Endodermal cell (in vitro differentiated cells): ENCODE results near the gene KIF5C. TPM values are rescaled to one million over a fixed set of nuclear protein-coding genes. Genes with fewer than 3 reads are reported as not detected.

Experiments used
- DNase-seq: peaks from one replicate; pipeline ENCODE4 v3.0.0-alpha.2; 2017
- H3K27ac ChIP-seq: 2 replicates; pipeline ENCODE4 v1.5.1; 2013; ENCODE audit warnings: mild to moderate bottlenecking, low read depth, low read length, moderate library complexity
- H3K27me3 ChIP-seq: 2 replicates; pipeline ENCODE4 v1.6.1; 2013; ENCODE audit warnings: mild to moderate bottlenecking, low read length, moderate library complexity; ENCODE audit not compliant: insufficient read depth, control insufficient read depth, poor library complexity, severe bottlenecking
- H3K36me3 ChIP-seq: 2 replicates; pipeline ENCODE4 v1.7.0; 2013; ENCODE audit warnings: mild to moderate bottlenecking, low read length, moderate library complexity; ENCODE audit not compliant: control insufficient read depth, insufficient read depth
- H3K4me1 ChIP-seq: one replicate; pipeline ENCODE4 v1.7.0; 2013; ENCODE audit warnings: low read length; ENCODE audit not compliant: control insufficient read depth, insufficient read depth
- H3K4me3 ChIP-seq: 2 replicates; pipeline ENCODE4 v1.5.1; 2013; ENCODE audit warnings: mild to moderate bottlenecking, low read length, moderate library complexity
- H3K9ac ChIP-seq: 2 replicates; pipeline ENCODE4 v1.6.1; 2013; ENCODE audit warnings: mild to moderate bottlenecking, low read length, moderate library complexity; ENCODE audit not compliant: poor library complexity, severe bottlenecking; ENCODE audit errors: extremely low read depth
- H3K9me3 ChIP-seq: 2 replicates; pipeline ENCODE4 v1.6.1; 2013; ENCODE audit warnings: mild to moderate bottlenecking, low read length, moderate library complexity; ENCODE audit not compliant: control insufficient read depth
- H3K27ac Mint-ChIP-seq: 2 replicates; pipeline ENCODE4 v1.8.0; 2020; ENCODE audit warnings: mixed read lengths
- H3K27me3 Mint-ChIP-seq: 2 replicates; pipeline ENCODE4 v1.8.0; 2021; ENCODE audit warnings: mild to moderate bottlenecking, mixed read lengths; ENCODE audit not compliant: insufficient read depth
- H3K36me3 Mint-ChIP-seq: 2 replicates; pipeline ENCODE4 v1.8.0; 2020; ENCODE audit warnings: low read depth, mixed read lengths
- H3K4me1 Mint-ChIP-seq: 2 replicates; pipeline ENCODE4 v1.8.0; 2020; ENCODE audit warnings: mixed read lengths
- H3K4me3 Mint-ChIP-seq: 2 replicates; pipeline ENCODE4 v1.8.0; 2020; ENCODE audit warnings: mild to moderate bottlenecking, moderate library complexity, mixed read lengths
- H3K9me3 Mint-ChIP-seq: 2 replicates; pipeline ENCODE4 v1.8.0; 2020; ENCODE audit warnings: mild to moderate bottlenecking, mixed read lengths
- WGBS, 2 experiments: methylation state at CpG; one replicate each; pipeline versions ENCODE4 v1.1.5 to v1.1.7; 2013; ENCODE audit warnings: missing lambda C conversion rate in 2 of 2, mixed read lengths in 1 of 2; ENCODE audit not compliant: insufficient coverage in 1 of 2, insufficient read length in 1 of 2; 5-methylcytosine and 5-hydroxymethylcytosine counted together
- total RNA-seq, 2 donors: library from RNA; stranded (reverse); fragmentation: NEBNext Ultra II Directional in 1 of 2; extraction: Animal tissue kit (Norgen Biotek cat#: 25700) in 1 of 2; gene quantifications; 2 replicates in 1 of 2; 3 replicates in 1 of 2; pipeline ENCODE4 v1.2.1, GENCODE V29; 2021
- TF ChIP-seq, protein P1 (sequence below): fragments of 200-600 bp; sonication (generic); conservative IDR thresholded peaks from 2 replicates; pipeline ENCODE4 v1.5.0; 2021; ENCODE audit warnings: antibody characterized with exemption, mild to moderate bottlenecking

KIF5C gene
- total RNA-seq, 2 donors from 2014 or later, result 39.1 to 41.9 TPM

- Histone ChIP-seq H3K4me3 (no peak overlapping the region), H3K36me3 (peaks cover 17% of the 10 kb centered on the region), H3K9me3 (no peaks in the 10 kb centered on the region), H3K4me1 (no peaks in the 10 kb centered on the region), H3K27ac (no peak overlapping the region), H3K9ac (no peak overlapping the region), H3K27me3 (no peaks in the 10 kb centered on the region)
- no peak overlapping the region for H3K4me3 Mint-ChIP-seq
- peaks cover 8% of the 10 kb centered on the region for H3K4me1 Mint-ChIP-seq
- DNase-seq, result no peak
- TF ChIP-seq, protein P1, sequence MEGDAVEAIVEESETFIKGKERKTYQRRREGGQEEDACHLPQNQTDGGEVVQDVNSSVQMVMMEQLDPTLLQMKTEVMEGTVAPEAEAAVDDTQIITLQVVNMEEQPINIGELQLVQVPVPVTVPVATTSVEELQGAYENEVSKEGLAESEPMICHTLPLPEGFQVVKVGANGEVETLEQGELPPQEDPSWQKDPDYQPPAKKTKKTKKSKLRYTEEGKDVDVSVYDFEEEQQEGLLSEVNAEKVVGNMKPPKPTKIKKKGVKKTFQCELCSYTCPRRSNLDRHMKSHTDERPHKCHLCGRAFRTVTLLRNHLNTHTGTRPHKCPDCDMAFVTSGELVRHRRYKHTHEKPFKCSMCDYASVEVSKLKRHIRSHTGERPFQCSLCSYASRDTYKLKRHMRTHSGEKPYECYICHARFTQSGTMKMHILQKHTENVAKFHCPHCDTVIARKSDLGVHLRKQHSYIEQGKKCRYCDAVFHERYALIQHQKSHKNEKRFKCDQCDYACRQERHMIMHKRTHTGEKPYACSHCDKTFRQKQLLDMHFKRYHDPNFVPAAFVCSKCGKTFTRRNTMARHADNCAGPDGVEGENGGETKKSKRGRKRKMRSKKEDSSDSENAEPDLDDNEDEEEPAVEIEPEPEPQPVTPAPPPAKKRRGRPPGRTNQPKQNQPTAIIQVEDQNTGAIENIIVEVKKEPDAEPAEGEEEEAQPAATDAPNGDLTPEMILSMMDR, result no peak
- H3K27ac Mint-ChIP-seq, result no peak overlapping the region
- no peaks in the 10 kb centered on the region for H3K9me3 Mint-ChIP-seq
- no peaks in the 10 kb centered on the region for H3K27me3 Mint-ChIP-seq
- H3K36me3 Mint-ChIP-seq, result peaks cover 13% of the 10 kb centered on the region
Observed at GRCh38 chr2:148974095-148974494, 99.1 kb downstream of the KIF5C start.

GRCh38 chr2:148978026-148978685 lies 103.1 kb downstream of the KIF5C start:
- H3K4me3 Mint-ChIP-seq, result no peak overlapping the region
- no peaks in the 10 kb centered on the region for H3K27me3 ChIP-seq
- H3K9me3 Mint-ChIP-seq, result no peaks in the 10 kb centered on the region
- no peak overlapping the region for H3K27ac ChIP-seq
- 86% methylated on average over 5 to 7 of the region's 7 CpGs for WGBS, 2 experiments
- DNase-seq, result peak; percentile 60
- peaks cover 30% of the 10 kb centered on the region for H3K36me3 Mint-ChIP-seq
- H3K4me1 Mint-ChIP-seq, result no peaks in the 10 kb centered on the region
- TF ChIP-seq, protein P1, result peak; percentile 69
- H3K9ac ChIP-seq, result no peak overlapping the region
- no peaks in the 10 kb centered on the region for H3K27me3 Mint-ChIP-seq
- H3K4me3 ChIP-seq, result no peak overlapping the region
- no peaks in the 10 kb centered on the region for H3K4me1 ChIP-seq
- H3K9me3 ChIP-seq, result no peaks in the 10 kb centered on the region
- H3K27ac Mint-ChIP-seq, result no peak overlapping the region
- peaks cover 38% of the 10 kb centered on the region for H3K36me3 ChIP-seq

DNA sequence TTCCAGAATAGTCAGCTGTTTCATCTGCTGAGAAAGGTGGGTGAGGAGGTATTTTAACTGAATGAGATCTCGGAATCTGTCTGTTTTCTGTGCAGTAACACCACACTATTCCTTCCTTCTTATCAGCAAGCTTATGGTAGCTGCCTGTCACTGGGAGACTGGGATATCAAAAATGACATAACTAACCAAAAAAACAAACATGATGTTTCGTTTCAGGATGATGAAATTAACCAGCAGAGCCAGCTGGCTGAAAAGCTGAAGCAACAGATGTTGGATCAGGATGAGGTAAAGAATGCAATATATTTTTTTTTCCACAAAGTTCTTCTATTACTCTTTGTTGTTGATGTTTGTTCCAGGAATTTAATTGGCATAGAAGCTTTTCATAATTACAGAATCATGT lies 103.7 kb downstream of the KIF5C start:
- TF ChIP-seq, protein P1, result no peak
- H3K4me1 ChIP-seq, result no peaks in the 10 kb centered on the region
- H3K36me3 ChIP-seq, result peaks cover 38% of the 10 kb centered on the region
- 87% methylated on average over 2 of the region's 2 CpGs; no CpG with 5 or more reads in 1 of the 2 experiments for WGBS, 2 experiments
- no peaks in the 10 kb centered on the region for H3K27me3 ChIP-seq
- H3K9me3 ChIP-seq, result no peaks in the 10 kb centered on the region
- Mint-ChIP-seq H3K27ac (no peak overlapping the region), H3K4me1 (no peaks in the 10 kb centered on the region), H3K27me3 (no peaks in the 10 kb centered on the region), H3K4me3 (no peak overlapping the region), H3K9me3 (no peaks in the 10 kb centered on the region), H3K36me3 (peaks cover 29% of the 10 kb centered on the region)
- no peak overlapping the region for H3K4me3 ChIP-seq
- DNase-seq, result no peak
- no peak overlapping the region for H3K27ac ChIP-seq
- H3K9ac ChIP-seq, result no peak overlapping the region
